Measurements from ENCODE around the gene VPS9D1.

DNA sequence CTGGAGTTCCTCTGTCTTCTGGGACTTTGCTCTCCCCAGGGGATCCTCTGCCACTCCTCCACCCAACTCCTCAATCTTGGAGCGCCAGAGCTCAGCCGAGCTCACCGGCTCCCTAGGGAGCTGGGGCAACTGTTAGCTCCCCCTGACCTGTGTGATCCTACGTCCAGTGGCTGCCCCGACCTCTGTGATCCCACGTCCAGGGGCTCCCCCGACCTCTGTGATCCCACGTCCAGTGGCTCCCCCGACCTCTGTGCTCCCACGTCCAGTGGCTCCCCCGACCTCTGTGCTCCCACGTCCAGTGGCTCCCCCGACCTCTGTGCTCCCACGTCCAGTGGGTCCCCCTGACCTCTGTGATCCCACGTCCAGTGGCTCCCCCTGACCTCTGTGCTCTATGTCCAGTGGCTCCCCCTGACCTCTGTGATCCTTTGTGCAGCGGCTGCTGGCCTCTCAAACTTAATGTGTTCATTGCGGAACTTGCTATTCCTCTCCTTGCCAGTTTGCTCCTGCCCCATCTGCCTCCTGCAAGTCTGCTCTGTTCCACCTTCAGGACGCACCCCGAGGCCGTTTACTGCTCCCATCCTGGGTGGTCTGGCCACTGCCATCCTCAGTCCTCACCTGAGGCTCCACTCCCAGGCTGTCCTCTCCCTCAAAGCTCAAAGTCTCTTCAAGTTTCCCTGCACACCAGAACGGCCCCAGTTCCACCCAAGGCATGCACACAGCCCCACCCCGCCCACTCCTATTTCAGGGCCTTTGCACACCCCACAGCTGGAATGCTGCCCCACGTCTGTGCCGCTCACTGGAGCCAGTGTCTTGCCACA, 2.8 kb downstream of the VPS9D1 start:
- TF ChIP-seq CTCF (conservative IDR thresholded peaks at IDR 0.05; ENCODE audit: low read depth in 2 of 2) (no peak), POLR2AphosphoS5 (IDR thresholded peaks at IDR 0.05; ENCODE audit: low read depth) (no peak), EZH2 (IDR thresholded peaks at IDR 0.05; ENCODE audit: low read depth, unreplicated experiment) (no peak), ZNF331 (CRISPR knock-in tag; IDR thresholded peaks at IDR 0.05; ENCODE audit: low read depth) (no peak), EZH2phosphoT487 (IDR thresholded peaks at IDR 0.05; ENCODE audit: unreplicated experiment) (no peak), ZNF114 (CRISPR knock-in tag; IDR thresholded peaks at IDR 0.05) (no peak), STAT1 (IDR thresholded peaks at IDR 0.05; ENCODE audit: unreplicated experiment) (no peak), JUNB (IDR thresholded peaks at IDR 0.05; ENCODE audit: unreplicated experiment) (no peak)
- TF ChIP-seq, protein P1, sequence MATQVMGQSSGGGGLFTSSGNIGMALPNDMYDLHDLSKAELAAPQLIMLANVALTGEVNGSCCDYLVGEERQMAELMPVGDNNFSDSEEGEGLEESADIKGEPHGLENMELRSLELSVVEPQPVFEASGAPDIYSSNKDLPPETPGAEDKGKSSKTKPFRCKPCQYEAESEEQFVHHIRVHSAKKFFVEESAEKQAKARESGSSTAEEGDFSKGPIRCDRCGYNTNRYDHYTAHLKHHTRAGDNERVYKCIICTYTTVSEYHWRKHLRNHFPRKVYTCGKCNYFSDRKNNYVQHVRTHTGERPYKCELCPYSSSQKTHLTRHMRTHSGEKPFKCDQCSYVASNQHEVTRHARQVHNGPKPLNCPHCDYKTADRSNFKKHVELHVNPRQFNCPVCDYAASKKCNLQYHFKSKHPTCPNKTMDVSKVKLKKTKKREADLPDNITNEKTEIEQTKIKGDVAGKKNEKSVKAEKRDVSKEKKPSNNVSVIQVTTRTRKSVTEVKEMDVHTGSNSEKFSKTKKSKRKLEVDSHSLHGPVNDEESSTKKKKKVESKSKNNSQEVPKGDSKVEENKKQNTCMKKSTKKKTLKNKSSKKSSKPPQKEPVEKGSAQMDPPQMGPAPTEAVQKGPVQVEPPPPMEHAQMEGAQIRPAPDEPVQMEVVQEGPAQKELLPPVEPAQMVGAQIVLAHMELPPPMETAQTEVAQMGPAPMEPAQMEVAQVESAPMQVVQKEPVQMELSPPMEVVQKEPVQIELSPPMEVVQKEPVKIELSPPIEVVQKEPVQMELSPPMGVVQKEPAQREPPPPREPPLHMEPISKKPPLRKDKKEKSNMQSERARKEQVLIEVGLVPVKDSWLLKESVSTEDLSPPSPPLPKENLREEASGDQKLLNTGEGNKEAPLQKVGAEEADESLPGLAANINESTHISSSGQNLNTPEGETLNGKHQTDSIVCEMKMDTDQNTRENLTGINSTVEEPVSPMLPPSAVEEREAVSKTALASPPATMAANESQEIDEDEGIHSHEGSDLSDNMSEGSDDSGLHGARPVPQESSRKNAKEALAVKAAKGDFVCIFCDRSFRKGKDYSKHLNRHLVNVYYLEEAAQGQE (IDR thresholded peaks at IDR 0.05; ENCODE audit: unreplicated experiment) = no peak
- TF ChIP-seq, protein P2, sequence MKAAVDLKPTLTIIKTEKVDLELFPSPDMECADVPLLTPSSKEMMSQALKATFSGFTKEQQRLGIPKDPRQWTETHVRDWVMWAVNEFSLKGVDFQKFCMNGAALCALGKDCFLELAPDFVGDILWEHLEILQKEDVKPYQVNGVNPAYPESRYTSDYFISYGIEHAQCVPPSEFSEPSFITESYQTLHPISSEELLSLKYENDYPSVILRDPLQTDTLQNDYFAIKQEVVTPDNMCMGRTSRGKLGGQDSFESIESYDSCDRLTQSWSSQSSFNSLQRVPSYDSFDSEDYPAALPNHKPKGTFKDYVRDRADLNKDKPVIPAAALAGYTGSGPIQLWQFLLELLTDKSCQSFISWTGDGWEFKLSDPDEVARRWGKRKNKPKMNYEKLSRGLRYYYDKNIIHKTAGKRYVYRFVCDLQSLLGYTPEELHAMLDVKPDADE (IDR thresholded peaks at IDR 0.05) = no peak
- TF ChIP-seq, protein P3, sequence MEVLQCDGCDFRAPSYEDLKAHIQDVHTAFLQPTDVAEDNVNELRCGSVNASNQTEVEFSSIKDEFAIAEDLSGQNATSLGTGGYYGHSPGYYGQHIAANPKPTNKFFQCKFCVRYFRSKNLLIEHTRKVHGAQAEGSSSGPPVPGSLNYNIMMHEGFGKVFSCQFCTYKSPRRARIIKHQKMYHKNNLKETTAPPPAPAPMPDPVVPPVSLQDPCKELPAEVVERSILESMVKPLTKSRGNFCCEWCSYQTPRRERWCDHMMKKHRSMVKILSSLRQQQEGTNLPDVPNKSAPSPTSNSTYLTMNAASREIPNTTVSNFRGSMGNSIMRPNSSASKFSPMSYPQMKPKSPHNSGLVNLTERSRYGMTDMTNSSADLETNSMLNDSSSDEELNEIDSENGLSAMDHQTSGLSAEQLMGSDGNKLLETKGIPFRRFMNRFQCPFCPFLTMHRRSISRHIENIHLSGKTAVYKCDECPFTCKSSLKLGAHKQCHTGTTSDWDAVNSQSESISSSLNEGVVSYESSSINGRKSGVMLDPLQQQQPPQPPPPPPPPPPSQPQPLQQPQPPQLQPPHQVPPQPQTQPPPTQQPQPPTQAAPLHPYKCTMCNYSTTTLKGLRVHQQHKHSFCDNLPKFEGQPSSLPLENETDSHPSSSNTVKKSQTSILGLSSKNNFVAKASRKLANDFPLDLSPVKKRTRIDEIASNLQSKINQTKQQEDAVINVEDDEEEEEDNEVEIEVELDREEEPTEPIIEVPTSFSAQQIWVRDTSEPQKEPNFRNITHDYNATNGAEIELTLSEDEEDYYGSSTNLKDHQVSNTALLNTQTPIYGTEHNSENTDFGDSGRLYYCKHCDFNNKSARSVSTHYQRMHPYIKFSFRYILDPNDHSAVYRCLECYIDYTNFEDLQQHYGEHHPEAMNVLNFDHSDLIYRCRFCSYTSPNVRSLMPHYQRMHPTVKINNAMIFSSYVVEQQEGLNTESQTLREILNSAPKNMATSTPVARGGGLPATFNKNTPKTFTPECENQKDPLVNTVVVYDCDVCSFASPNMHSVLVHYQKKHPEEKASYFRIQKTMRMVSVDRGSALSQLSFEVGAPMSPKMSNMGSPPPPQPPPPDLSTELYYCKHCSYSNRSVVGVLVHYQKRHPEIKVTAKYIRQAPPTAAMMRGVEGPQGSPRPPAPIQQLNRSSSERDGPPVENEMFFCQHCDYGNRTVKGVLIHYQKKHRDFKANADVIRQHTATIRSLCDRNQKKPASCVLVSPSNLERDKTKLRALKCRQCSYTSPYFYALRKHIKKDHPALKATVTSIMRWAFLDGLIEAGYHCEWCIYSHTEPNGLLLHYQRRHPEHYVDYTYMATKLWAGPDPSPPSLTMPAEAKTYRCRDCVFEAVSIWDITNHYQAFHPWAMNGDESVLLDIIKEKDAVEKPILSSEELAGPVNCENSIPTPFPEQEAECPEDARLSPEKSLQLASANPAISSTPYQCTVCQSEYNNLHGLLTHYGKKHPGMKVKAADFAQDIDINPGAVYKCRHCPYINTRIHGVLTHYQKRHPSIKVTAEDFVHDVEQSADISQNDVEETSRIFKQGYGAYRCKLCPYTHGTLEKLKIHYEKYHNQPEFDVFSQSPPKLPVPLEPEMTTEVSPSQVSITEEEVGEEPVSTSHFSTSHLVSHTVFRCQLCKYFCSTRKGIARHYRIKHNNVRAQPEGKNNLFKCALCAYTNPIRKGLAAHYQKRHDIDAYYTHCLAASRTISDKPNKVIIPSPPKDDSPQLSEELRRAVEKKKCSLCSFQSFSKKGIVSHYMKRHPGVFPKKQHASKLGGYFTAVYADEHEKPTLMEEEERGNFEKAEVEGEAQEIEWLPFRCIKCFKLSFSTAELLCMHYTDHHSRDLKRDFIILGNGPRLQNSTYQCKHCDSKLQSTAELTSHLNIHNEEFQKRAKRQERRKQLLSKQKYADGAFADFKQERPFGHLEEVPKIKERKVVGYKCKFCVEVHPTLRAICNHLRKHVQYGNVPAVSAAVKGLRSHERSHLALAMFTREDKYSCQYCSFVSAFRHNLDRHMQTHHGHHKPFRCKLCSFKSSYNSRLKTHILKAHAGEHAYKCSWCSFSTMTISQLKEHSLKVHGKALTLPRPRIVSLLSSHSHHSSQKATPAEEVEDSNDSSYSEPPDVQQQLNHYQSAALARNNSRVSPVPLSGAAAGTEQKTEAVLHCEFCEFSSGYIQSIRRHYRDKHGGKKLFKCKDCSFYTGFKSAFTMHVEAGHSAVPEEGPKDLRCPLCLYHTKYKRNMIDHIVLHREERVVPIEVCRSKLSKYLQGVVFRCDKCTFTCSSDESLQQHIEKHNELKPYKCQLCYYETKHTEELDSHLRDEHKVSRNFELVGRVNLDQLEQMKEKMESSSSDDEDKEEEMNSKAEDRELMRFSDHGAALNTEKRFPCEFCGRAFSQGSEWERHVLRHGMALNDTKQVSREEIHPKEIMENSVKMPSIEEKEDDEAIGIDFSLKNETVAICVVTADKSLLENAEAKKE (CRISPR knock-in tag; IDR thresholded peaks at IDR 0.05) = no peak

Measured in GM23338 (cell line).